22Rv1 (cell line): ENCODE measurements around the gene DHRS3.

Source experiments
- CTCF ChIP-seq: fragments of 450-650 bp; IDR thresholded peaks from 2 replicates; pipeline ENCODE4 v1.5.1; 2017; ENCODE audit warnings: mild to moderate bottlenecking
- ZFX ChIP-seq: fragments of 450-650 bp; IDR thresholded peaks from 2 replicates; pipeline ENCODE4 v1.6.1; 2017; ENCODE audit warnings: antibody characterized with exemption, borderline replicate concordance

GRCh38 chr1:12544992-12545391 lies 73.0 kb downstream of the DHRS3 start:
- TF ChIP-seq CTCF, result no peak
- no peak for TF ChIP-seq ZFX
